ENCODE measurements around the gene MICU1.

DNA sequence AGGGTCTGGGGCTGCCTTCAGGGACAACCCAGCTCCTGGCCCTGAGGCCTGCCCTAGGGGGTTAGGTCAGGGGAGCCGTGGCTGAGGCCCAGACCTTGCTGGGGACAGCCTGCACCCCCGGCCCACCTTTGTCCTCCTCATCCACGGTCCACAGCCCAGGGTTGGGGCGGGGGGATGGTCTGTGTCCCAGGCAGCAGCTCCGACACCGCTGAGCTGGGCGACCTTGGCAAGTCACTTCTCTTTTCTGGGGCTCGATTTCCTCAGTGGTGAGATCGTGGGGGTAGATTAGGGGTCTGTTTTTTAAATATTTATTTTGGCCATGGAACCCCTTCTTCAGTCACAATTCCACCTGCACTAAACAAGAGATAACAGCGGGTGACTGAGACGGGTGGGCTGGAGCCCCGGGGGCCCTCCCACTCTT lies 302.1 kb downstream of the MICU1 start:
- TF ChIP-seq POLR2A (IDR thresholded peaks at IDR 0.05; ENCODE audit: low read depth, low read length) (no peak), TAF1 (IDR thresholded peaks at IDR 0.05; ENCODE audit: borderline replicate concordance, low read depth, low read length) (no peak), POLR2AphosphoS5 (IDR thresholded peaks at IDR 0.05; ENCODE audit: low read depth, low read length) (no peak)
